ENCODE results near the gene PFDN5.
A peak's percentile ranks its signal among the peaks of the same experiment; 100 is the strongest.

GRCh38 chr12:53295070-53295890 lies at the start of gene PFDN5:
- TF ChIP-seq POLR2A (IDR thresholded peaks at IDR 0.05; ENCODE audit: low read depth, low read length) (peak; percentile 92), POLR2AphosphoS5 (IDR thresholded peaks at IDR 0.05; ENCODE audit: low read depth, low read length) (peak; percentile 93), TAF1 (IDR thresholded peaks at IDR 0.05; ENCODE audit: low read depth, low read length) (peak; percentile 96), PAX5 (IDR thresholded peaks at IDR 0.05; ENCODE audit: insufficient read depth, low read length, severe bottlenecking) (no peak), POU2F2 (IDR thresholded peaks at IDR 0.05; ENCODE audit: low read depth, low read length) (peak; percentile 57), SPI1 (IDR thresholded peaks at IDR 0.05; ENCODE audit: low read depth, low read length) (peak; percentile 88)

All from GM12891 (cell line).